ENCODE measurements around the gene RPL3. TPM values are rescaled to one million over a fixed set of nuclear protein-coding genes. Genes with fewer than 3 reads are reported as not detected.
"Not testable (repeated sequence)": the region's sequence is repeated elsewhere in the genome, so short reads cannot be mapped to it uniquely, and the experiment has no call there.

RPL3 gene
- polyA plus RNA-seq (ENCODE audit: insufficient read length) = 2,943 TPM

DNA sequence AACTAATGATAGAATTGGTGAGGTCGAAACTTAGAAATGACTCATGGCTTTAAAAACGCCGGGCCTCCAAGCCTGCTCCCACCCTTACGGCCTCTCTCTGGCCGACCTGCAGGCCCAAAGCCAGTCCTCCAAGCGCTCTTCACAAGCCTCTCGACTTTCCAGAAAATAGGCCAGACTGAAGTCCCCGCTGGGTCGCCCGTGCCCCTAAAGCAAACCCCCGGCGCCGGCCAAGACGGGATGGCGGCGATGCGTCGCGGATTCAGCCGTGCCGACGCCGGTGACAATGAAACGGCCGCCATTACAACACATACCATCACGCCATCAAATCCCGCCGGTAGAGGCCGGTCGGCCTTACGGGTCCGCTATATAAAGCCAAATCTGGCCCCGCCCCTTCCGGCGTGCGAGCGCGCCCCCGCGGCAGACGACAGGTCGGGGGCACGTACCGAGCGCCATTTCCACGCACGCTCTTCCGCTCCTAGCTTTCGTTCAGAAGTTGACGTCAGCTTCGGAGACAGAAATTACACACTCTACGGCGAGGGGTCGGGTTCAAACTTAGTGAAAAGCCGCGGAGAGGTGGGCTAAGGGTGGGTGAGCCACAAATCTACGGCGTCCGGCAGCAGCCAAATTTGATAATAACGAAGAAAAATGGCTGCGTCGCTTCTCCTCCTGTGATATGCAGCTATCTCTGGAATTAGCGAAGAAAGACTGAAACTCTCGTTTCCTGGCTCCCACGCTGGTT, at the start of gene RPL3:
Gene RPL3, minus strand, starts transcription at position 340 of the 739 bp plus-strand sequence. Its CDS starts 26 bp downstream, at position 314.
- peak; percentile 99 for DNase-seq (ENCODE audit: low read depth)

DNA sequence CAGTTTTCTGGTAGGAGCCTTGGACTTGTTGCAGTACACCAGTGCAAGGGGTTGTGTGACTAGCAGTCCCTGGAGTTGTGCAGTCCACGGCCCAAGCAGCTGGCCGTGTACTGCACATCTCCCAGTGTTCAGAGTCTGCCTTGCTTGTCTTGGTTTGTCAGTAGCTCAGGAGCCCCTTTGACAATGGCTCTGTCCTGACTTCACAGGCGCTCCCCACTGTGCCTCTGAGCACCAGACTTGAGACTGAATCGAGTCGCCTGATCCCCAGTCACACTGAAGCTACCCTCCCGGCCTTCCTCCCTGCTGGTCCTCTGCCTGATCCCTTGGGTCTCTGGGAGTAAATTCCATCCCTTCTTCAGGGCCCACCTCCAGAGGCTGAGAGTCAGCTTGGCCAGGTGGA, 49.8 kb upstream of the RPL3 start:
- DNase-seq (ENCODE audit: low read depth) = no peak

DNA sequence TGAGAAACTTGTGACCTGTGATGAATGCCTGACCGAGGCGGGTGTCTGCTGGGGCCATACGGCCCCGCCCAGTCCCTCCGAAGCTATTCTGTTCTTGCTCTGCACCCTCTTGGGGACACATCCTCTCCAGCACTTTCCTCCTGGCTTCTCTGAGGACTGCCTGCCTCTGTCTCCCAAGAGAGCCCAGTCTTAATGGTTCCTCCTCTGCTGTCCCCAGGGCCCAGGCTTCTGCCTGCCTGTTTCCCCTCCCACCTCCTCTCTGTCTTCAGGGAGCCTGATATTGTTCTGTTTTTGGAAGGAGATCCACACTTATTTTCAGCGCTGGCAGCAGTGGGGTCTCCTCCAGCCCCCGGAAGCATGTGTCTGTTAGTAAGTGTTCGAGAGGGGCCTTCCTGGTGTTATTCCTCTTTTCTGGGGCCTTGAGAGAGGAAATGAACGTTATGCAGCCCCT, 49.1 kb upstream of the RPL3 start:
- DNase-seq (ENCODE audit: low read depth) = no peak

DNA sequence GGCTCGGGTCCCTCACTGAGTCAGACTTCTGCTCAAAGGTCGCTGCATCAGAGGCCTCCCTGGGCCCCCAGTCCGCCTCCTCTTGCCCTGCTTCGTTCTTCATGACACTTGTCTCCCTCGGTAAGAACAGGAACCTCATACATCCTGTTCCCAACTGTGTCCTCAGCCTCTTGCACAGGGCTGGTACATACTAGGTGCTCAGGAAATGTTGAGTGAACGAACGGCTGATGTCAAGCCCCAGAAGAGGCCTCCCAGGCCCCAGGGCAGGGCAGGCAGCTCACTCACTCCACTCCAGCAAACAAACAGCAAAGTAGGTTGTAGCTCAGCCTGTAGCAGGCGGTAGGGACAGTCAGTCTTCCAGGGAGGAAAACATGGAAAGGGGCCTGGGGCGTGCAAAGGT, 47.6 kb upstream of the RPL3 start:
- no peak for DNase-seq (ENCODE audit: low read depth)

DNA sequence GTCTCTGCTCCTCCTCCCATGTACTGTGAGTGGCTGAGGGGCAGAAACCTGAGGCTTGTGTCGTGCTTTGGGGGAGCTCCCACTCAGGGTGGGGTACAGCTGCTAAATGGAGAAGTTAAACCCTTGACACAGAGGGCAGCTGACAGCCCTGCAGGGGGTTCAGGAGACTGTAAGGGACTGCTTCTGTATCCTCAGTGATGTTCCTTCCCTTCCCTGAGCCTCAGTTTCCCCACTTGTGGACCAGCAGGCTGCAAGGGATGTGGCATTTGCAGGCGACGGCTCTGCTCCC, 46.0 kb upstream of the RPL3 start:
- DNase-seq (ENCODE audit: low read depth) = no peak

DNA sequence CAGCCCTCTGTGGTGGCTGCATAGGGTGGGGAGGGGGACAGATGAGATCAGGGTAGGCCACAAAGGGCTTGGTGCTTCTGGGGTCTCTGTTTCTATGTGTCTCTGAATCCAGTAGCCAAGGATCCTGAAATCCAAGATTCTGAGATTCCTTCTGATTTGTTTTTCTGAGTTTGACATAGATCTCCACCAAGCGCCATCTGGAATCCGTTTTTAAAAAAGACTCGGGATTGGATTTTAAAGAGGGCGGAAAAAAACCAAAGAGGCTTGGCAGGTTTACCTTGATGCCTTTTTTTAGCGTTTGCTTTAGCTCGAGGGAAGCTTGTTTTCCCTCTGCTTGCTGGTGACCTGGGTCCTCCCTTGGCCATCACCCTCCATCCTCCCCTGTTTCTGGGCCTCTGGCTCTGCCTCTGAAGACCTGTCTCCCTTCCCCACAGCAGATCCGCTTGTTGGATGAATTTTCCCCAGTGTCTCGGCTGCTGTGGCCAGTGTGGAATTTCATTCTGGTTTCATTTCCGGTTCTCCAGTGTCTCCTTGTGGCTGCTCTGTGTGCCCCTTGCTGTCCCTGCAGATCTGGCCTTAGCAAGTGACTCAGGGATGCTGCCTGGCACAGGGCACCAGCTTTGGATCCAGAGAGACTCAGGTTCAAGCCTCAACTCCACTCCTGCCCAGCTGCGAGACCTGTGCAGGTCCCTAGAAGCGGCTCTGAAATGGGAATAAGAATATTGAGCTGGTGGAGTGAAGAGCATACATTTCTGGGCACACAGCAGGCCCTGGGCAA, 45.5 kb upstream of the RPL3 start:
- no peak for DNase-seq (ENCODE audit: low read depth)

DNA sequence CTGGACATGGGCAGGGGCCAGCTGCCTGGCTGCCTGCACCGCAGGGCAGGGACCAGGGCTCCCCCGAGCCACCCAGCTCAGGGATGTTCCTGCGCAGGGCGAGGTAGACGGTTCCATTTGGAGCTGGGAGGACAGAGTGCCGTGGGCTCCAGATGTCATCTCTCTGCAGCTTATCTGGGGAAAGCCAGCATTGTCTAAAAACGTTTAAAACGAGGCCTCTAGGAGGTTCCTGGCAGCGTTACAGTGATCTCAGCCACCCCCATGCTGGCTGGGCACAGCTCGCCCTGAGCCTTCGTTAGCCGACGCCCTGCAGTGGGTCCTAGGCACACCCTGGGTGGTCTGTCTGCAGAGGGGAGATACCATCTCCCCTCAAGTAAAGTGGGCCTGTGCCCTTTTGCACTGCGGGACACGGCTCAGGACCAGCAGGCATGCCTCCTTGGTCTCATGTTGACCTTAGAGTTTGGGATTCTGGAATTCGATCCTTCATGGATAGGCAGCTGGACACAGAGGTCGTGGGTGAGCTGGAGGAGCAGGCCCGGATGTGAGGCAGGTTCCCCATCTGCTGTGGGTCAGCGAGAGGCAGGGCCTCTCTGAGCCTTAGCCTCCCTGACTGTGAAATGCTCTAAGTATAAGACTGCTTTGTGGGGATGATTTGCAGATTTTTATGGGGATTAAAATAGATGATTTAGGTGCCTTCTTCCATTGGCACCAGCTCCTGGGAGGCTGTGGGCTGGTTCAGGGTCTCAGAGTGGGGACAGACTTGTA, 44.5 kb upstream of the RPL3 start:
- no peak for DNase-seq (ENCODE audit: low read depth)

DNA sequence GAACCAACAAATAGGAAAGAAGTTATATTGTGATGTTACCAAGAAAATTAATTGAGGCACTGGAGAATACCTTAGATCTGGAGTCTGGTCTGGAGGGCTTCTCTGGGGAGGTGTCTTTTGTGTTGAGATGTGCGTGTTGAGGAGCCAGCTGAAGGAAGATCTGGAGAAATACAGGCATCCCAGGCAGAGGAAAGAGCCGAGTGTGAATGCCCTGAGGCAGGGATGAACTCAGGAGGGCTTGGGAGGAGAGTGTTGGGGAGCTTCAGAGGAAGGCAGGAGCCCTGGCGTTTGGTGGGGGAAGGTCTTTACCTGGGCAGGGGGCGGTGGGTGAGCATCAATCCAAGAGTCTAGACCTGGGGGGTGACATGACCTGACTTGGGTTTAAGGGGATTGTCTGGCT, 43.5 kb upstream of the RPL3 start:
- no peak for DNase-seq (ENCODE audit: low read depth)

DNA sequence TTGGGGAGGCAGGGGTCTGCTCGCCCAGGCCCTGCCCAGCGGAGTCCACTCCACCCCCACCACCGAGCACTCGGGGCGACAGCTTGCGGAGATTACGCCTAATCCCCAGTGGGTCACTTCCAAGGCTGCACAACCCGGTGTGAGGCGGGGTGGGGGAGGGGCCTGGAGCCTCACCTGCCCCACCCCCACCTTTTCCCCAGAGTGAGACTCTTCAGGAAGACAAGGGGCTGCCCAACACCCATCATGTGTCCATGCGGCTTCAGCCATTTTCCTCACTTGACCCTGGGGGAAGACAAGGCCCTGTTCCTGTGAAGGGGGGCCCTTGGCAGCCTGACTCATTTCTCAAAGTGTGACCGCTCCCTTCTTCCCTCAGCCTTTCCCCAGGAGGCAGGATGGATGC, 42.8 kb upstream of the RPL3 start:
- no peak for DNase-seq (ENCODE audit: low read depth)

DNA sequence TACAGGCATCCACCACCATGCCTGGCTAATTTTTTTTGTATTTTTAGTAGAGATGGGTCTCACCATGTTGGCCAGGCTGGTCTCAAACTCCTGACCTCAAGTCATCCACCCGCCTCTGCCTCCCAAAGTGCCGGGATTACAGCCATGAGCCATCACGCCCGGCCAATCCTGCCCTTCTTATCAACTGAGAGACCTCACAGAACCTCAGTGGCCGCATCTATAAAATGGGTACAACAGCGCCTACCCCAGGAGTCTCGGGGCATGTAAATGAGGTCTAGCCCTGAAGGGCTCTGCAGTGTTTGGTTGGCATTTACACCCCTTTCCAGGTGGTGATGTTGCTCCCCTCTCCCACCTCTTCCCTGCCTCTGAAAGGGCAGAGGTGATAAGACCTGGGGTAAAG, 42.1 kb upstream of the RPL3 start:
- DNase-seq (ENCODE audit: low read depth) = no peak

DNA sequence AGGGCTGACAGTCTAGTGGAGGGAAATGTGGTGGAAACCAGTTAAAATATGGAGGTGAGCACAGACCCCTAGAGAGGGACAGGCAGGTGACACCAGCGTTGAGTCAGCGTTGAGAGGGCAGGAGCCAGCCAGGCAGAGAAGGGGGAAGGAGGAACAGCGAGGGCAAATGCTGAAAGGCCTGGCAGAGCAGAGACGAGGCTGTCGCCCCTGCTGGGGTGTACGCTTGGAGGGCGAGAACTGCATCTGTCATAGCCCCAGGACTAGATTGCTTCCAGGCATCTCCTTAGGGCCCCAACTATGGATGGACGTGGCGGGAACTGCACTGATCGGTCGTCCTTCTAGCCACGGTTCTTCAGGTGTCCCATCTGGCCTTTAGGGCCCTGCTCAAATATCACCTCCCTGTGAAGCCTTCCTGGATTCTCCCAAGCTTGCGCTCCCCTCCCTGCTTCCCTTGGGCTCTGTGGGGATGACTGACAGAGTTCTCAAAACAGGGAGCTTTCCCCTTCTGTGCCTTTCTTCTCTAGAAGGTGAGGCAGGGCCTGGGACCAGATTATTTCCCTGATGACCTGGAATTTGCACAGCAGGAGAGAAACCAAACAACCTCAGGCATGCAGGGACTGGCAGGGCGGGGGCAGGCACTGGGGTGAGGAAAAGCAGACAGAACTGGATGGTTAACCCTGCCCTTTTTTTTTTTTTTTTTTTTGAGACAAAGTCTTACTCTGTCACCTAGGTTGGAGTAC, 41.4 kb upstream of the RPL3 start:
- DNase-seq (ENCODE audit: low read depth) = no peak

DNA sequence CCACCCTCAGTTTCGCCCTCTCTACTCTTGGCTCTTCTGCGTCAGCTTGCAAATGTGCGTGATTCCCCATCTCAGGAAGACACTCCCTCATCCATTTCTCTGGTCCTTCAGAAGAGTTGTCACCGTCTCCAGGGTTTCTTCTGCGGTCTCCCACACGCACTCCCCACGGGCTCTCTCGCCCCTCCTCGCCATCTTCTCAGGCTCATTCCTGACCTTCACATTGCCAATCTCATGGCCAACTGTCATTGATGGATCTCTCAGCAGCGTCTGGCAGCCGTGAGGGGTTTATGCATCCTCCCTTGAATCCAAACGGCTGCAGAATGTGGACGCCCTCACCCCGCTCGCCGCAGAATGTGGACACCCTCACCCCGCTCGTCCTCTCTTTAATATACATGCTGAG, 40.8 kb upstream of the RPL3 start:
- DNase-seq (ENCODE audit: low read depth) = no peak

DNA sequence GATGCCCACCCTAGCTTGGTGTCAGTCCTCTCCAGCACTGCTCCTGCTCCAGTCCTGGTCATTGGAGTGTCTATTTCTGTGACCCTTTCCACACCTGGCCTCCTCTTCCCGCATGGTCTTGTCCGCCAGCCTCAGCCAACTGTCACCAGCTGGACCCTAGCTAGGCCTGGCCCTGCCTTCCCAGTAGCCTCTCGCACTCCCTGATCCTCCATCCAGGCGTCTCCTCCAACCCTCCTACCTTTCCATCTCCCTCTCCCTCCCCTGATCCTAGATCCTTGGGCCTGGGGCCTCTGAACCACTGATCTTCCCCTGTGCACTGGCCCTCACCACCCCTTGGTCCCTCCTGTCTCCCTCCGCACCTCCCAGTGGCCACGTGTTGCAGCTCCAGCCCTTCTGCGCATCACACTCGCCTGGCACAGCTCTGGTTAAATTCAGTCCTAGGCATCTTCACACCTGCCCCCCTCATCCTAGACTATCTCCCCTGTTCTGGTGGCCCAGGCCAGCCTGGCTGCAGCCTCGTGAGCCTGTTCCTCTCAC, 40.3 kb upstream of the RPL3 start:
- DNase-seq (ENCODE audit: low read depth) = no peak

DNA sequence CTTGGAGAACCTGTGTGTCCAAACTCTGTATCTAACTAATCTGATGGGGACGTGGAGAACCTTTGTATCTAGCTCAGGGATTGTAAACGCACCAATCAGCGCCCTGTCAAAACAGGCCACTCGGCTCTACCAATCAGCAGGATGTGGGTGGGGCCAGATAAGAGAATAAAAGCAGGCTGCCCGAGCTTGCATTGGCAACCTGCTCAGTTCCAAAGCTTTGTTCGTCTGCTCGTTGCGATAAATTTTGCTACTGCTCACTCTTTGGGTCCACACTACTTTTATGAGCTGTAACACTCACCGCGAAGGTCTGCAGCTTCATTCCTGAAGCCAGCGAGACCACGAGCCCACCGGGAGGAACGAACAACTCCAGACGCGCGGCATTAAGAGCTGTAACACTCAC, 38.8 kb upstream of the RPL3 start:
- DNase-seq (ENCODE audit: low read depth) = not testable (repeated sequence)

DNA sequence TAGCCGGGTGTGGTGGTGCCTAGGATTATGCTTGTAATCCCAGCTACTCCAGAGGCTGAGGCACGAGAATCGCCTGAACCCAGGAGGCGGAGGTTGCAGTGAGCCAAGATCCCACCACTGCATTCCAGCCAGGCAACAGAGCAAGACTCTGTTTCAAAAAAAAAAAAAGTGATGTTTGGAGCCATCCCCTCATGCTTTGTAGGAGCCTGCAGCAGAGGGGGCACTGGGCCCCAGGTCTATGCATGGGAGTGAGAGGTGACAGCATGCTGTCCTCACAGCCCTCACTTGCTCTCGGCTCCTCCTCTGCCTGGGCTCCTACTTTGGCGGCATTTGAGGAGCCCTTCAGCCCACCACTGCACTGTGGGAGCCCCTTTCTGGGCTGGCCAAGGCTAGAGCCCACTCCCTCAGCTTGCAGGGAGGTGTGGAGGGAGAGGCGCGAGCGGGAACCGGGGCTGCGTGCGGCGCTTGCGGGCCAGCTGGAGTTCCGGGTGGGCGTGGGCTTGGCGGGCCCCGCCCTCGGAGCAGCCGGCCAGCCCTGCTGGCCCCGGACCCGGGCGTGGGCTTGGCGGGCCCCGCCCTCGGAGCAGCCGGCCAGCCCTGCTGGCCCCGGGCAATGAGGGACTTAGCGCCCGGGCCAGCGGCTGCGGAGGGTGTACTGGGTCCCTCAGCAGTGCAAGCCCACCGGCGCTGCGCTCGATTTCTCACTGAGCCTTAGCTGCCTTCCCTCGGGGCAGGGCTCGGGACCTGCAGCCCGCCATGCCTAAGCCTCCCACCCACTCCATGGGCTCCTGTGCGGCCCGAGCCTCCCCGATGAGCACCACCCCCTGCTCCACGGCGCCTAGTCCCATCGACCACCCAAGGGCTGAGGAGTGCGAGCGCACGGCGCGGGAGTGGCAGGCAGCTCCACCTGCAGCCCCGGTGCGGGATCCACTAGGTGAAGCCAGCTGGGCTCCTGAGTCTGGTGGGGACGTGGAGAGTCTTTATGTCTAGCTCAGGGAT, 38.0 kb upstream of the RPL3 start:
- not testable (repeated sequence) for DNase-seq (ENCODE audit: low read depth)

DNA sequence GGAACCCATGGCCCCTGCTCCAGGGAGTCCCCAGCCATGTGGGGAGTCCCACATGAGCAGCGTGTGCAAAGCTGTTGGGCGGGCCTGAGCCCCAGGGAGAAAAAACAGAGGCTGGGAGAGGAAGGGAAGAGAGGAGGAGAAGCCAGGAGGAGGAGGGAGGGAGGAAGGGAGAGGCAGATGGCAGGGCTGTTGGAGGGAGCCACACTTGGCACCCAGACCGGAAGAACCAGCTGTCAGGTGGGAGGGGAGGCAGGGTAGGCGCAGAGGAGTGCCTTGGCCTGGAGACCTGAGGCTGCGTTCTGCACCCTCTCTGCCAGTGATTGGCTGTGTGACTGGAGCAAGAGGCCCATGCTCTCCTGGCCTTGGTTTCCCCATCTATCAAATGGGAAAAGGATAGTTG, 37.0 kb upstream of the RPL3 start:
- DNase-seq (ENCODE audit: low read depth) = no peak

DNA sequence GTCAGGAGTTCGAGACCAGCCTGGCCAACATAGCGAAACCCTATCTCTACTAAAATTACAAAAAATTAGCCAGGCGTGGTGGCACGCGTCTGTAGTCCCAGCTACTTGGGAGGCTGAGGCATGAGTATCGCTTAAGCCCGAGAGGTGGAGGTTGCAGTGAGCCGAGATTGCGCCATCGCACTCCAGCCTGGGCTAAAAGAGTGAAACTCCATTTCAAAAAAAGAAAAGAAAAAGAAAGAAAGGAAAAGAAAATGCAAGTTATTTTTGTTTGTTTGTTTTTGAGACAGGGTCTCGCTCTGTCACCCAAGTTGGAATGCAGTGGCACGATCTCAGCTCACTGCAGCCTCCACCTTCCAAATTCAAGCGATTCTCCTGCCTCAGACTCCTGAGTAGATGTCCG, 36.4 kb upstream of the RPL3 start:
- not testable (repeated sequence) for DNase-seq (ENCODE audit: low read depth)

DNA sequence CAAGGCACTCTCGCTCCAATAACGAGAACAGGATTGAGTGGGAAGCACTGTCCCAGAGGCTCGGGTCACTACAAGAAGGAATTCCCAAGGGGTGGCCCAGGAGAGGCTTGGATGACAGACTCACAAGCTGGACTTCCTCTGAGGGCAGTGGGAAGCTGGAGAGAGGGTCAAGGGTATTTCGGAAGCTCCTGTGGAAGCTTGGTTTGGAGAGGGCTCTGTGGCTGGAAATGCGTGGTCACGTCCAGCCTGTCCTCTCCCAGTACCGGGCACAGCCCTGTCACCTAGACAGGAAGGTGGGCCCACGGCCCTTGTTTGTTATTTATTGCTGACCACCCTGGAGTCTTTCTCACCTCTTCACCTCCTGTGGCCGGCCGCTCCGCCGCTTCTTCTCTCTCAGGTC, 35.7 kb upstream of the RPL3 start:
- DNase-seq (ENCODE audit: low read depth) = no peak

DNA sequence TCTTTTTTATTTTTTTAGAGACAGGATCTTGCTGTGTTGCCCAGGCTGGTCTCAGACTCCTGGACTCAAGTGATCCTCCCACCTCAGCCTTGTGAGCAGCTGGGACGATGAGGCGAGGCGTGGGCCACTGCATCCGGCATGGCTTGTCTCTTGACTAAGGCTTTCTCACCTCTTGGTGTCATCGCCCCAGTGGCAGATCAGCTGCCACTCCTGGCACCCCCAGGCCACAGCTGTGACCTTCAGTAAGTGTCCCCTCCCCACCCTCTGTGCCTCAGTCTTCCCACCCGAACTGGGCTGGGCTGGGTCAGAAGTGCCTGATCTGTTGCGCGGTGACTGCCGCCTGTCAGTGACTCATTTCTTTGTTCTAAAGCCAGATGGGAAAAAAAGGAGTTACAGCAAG, 33.9 kb upstream of the RPL3 start:
- DNase-seq (ENCODE audit: low read depth) = no peak

DNA sequence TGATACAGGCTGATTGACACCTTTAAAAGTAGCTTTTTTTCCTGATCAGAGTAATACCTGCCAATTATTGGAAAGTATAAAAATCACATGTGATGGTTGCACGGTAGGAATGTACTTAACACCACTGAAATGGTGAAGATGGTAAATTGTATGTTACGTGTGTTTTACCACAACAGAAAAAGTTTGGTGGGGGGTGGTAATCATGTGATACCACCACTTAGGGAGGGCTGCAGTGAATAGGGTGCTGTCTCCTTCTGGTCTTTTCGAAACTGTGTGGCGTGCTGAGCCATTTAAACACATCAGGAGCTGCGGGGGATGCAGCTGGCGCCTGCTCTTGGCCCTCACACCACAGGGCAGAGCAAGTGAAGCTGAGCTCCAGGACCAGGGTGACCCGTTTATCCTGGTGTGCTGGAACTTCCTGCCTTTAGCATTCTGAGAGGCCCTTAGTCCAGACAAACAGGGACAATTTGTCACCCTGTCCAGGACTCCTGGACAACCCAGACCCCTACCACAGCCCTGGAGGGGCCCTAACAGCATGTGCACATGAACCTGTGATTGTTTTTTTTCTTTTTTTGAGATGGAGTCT, 33.0 kb upstream of the RPL3 start:
- no peak for DNase-seq (ENCODE audit: low read depth)
